Breast epithelium (tissue), 4 donors: ENCODE measurements around the gene GNG7. TPM values are rescaled to one million over a fixed set of nuclear protein-coding genes. Genes with fewer than 3 reads are reported as not detected.

Experiments
- DNase-seq, 2 donors: peaks; one replicate each; pipeline ENCODE4 v3.0.0-alpha.2; 2019; ENCODE audit warnings: low spot score in 2 of 2
- H3K27ac ChIP-seq, 2 donors: fragments of 200-600 bp; sonication (generic) in 1 of 2; one replicate each; pipeline ENCODE4 v1.5.1; 2016 to 2019; ENCODE audit warnings: mild to moderate bottlenecking in 1 of 2
- H3K27me3 ChIP-seq, 2 donors: fragments of 200-600 bp; sonication (generic) in 1 of 2; one replicate each; pipeline versions ENCODE4 v1.5.1 to v1.6.0; 2017 to 2019; ENCODE audit warnings: control low read depth in 1 of 2, mild to moderate bottlenecking in 1 of 2
- H3K36me3 ChIP-seq: fragments of 200-600 bp; one replicate; pipeline ENCODE4 v1.5.1; 2019
- H3K4me1 ChIP-seq, 2 donors: fragments of 200-600 bp; sonication (generic); one replicate each; pipeline ENCODE4 v1.5.1; 2016 to 2019; ENCODE audit warnings: control low read depth in 1 of 2
- H3K4me3 ChIP-seq, 3 donors: fragments of 200-600 bp; sonication (generic); 1 replicate in 2 of 3; 2 replicates in 1 of 3; pipeline ENCODE4 v1.5.1; 2016 to 2019; ENCODE audit warnings: mild to moderate bottlenecking in 3 of 3, moderate library complexity in 2 of 3
- H3K9me3 ChIP-seq, 2 donors: fragments of 200-600 bp; sonication (generic) in 1 of 2; one replicate each; pipeline ENCODE4 v1.5.1; 2016 to 2019; ENCODE audit warnings: control low read depth in 1 of 2
- POLR2A ChIP-seq: fragments of 450-650 bp; IDR thresholded peaks from one replicate; pipeline ENCODE4 v1.6.1; 2016; ENCODE audit warnings: antibody characterized with exemption, mild to moderate bottlenecking, moderate library complexity
- POLR2AphosphoS5 ChIP-seq, 3 donors: sonication (generic); formaldehyde crosslinking; IDR thresholded peaks; one replicate each; pipeline ENCODE4 v1.6.1; 2017; ENCODE audit warnings: antibody characterized with exemption in 3 of 3
- intact Hi-C: fragments of 100-400 bp; cut with DNase I; formaldehyde crosslinking; loops from one replicate; pipeline ENCODE4 v1.15.1; 2023; ENCODE audit warnings: low total_unique reads
- total RNA-seq, 3 donors: library from RNA; depleted of rRNA; stranded (reverse); fragments of >200 nt; gene quantifications; one replicate each; pipeline ENCODE4 v1.1.0, GENCODE V29; 2016
- TF ChIP-seq, protein P1 (sequence below), 3 donors: fragments of 450-650 bp; IDR thresholded peaks; one replicate each; pipeline ENCODE4 v1.5.1; 2016 to 2017; ENCODE audit warnings: antibody characterized with exemption in 3 of 3, mild to moderate bottlenecking in 3 of 3, moderate library complexity in 3 of 3

GNG7 gene
- total RNA-seq, 3 donors from 2014 or later = 1.6 to 7.8 (median 4.3) TPM

DNA sequence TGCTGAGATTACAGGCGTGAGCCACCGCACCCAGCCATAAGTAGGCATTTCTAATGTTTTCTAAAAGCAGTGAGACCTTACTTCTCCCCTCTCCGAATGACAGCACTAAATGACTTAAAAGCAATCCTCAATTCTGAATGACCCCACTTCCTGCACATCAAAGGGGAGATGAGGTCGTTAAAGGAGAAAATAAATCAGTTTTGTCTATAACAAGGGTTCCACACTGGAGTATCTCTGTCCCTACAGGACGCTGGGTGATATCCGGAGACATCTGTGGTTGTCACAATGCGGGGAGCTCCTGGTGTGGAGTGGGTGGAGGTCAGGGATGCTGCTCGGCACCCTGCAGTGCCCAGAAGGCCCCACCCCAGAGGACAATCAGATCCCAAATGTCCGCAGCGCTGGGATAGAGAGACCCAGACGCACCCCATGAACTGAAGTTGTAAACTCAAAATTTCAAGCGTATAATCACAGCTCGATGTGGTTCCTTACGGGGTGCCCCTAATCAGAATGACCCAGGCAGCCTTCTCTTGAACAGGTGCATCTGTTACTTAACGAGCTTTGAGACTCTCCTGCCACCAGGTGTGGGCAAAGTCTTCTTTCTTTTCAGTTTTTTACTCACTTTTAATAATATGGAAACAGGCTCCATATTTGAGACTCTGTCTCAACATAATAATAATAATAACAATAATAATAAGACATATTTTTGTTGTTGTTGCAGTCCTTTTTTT, 2.9 kb downstream of the GNG7 start:
- Histone ChIP-seq H3K9me3 (no peaks in the 10 kb centered on the region), H3K4me3 (no peak overlapping the region), H3K4me1 (no peaks in the 10 kb centered on the region), H3K27me3 (no peaks in the 10 kb centered on the region), H3K36me3 (no peaks in the 10 kb centered on the region), H3K27ac (no peak overlapping the region)
- TF ChIP-seq, protein P1, sequence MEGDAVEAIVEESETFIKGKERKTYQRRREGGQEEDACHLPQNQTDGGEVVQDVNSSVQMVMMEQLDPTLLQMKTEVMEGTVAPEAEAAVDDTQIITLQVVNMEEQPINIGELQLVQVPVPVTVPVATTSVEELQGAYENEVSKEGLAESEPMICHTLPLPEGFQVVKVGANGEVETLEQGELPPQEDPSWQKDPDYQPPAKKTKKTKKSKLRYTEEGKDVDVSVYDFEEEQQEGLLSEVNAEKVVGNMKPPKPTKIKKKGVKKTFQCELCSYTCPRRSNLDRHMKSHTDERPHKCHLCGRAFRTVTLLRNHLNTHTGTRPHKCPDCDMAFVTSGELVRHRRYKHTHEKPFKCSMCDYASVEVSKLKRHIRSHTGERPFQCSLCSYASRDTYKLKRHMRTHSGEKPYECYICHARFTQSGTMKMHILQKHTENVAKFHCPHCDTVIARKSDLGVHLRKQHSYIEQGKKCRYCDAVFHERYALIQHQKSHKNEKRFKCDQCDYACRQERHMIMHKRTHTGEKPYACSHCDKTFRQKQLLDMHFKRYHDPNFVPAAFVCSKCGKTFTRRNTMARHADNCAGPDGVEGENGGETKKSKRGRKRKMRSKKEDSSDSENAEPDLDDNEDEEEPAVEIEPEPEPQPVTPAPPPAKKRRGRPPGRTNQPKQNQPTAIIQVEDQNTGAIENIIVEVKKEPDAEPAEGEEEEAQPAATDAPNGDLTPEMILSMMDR (IDR thresholded peaks at IDR 0.05) = no peak
- TF ChIP-seq POLR2A (no peak), POLR2AphosphoS5 (IDR thresholded peaks at IDR 0.05) (no peak)
- intact Hi-C loops = no loop called here
- no peak for DNase-seq

DNA sequence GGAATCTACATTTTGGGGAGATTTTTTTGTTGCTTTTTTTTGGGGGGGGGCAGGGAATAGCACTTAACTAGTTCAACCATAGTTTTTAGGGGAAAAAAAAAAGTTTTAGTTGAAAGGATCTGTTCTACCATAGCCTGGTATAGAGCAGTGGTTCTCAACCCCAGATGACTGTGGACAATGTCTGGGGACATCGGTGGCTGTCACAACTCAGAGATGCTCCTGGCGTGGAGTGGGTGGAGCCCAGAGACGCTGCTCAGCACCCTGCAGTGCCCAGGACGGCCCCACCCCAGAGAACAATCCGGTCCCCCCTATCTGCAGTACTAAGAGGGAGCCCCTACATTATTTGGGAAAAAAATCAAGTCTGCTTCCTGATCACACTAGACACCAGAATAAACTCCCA, 8.3 kb downstream of the GNG7 start:
- Histone ChIP-seq H3K9me3 (no peaks in the 10 kb centered on the region), H3K36me3 (no peaks in the 10 kb centered on the region), H3K27me3 (no peaks in the 10 kb centered on the region), H3K4me1 (no peaks in the 10 kb centered on the region), H3K27ac (peak overlapping the region; percentile 77 to 83), H3K4me3 (no peak overlapping the region)
- DNase-seq = no peak
- intact Hi-C loops = no loop called here
- TF ChIP-seq, protein P1 (IDR thresholded peaks at IDR 0.05) = no peak
- TF ChIP-seq POLR2A = no peak
- TF ChIP-seq POLR2AphosphoS5 (IDR thresholded peaks at IDR 0.05) = no peak

DNA sequence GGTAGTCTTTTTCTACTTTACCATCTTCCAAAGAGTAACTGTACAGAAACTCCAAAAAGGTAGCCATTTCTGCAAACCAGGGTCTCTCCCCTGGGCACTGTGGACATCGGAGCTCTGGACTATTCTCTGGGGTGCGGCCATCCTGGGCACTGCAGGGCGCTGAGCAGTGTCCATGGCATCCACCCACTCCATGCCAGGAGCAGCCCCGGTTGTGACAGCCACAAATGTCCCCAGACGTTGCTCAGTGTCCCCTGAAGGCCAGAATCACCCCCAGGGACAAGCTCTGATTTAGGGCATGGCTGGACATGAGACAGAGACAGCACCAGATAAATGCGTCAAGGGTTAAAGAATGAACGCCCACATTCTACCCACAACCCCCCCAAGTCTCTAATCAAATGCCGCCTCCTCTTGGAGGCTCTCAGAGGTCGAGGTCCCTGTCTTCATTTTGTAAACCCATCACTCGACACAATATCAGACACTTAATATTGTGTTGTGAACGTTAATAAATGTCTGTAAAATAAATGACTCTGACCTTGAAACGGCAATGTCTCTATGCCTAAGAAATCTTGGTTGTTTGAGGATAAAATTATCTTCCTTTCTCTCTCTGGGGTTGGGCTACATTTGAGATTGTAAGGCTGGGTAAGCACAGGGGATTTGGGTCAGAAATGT, 8.9 kb downstream of the GNG7 start:
- intact Hi-C loops = loop anchor here (2.0 kb wide), 1 partner anchor 25 kb away; no protein-coding TSS in a partner anchor

DNA sequence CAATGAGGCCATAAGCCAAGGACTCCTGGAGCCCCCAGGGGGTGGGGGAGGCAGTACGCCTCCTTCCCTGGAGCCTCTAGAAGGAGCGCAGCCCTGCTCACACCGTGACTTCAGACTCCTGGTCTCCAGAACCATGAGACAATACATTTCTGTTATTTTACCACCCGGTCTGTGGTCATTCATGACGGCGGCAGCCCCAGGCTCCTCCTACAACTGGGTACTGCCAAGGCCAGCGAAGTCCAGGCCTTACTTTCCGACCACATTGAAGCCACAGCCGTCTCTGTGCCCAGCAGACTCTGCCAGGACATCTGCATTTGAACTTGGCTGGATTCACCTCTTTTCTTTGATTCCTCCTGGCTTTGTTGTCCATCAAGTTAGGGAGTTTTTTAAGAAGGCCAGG, 10.5 kb downstream of the GNG7 start:
- intact Hi-C loops = loop anchor here (2.0 kb wide), 1 partner anchor 27 kb away; no protein-coding TSS in a partner anchor
- TF ChIP-seq POLR2AphosphoS5 (IDR thresholded peaks at IDR 0.05) = no peak
- TF ChIP-seq POLR2A = no peak
- TF ChIP-seq, protein P1 (IDR thresholded peaks at IDR 0.05) = no peak
- Histone ChIP-seq H3K36me3 (no peaks in the 10 kb centered on the region), H3K9me3 (no peaks in the 10 kb centered on the region), H3K4me3 (no peak overlapping the region), H3K27me3 (no peaks in the 10 kb centered on the region), H3K27ac (peak overlapping the region in 1 of 2 donors; percentile 52), H3K4me1 (no peaks in the 10 kb centered on the region)
- DNase-seq = peak in 1 of 2 donors; percentile 53

More for the DNA sequence above, 8.9 kb downstream of the GNG7 start:
- peak overlapping the region; percentile 77 to 83 for H3K27ac ChIP-seq
- H3K4me1 ChIP-seq = no peaks in the 10 kb centered on the region
- TF ChIP-seq, protein P1 (IDR thresholded peaks at IDR 0.05) = no peak
- TF ChIP-seq POLR2AphosphoS5 (IDR thresholded peaks at IDR 0.05) (no peak), POLR2A (no peak)
- no peaks in the 10 kb centered on the region for H3K36me3 ChIP-seq
- no peaks in the 10 kb centered on the region for H3K9me3 ChIP-seq
- H3K27me3 ChIP-seq = no peaks in the 10 kb centered on the region
- no peak overlapping the region for H3K4me3 ChIP-seq
- no peak for DNase-seq

DNA sequence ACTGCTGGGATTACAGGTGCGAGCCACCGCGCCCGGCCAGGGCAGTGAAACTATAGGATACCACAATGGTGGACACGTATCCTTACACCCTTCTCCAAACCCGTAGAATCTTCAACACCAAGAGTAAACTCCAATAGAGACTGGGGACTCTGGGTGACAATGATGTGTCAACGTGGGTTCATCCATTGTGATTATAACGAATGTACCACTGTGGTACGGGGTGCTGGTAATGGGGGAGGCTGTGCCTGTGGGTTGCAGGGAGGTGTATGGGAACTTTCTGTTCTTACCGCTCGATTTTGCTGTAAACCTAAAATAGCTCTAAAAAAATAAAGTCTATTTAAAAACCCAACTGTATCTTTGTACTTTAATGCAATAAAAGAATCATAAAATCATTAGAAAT, 11.6 kb downstream of the GNG7 start:
- Histone ChIP-seq H3K36me3 (no peaks in the 10 kb centered on the region), H3K27me3 (no peaks in the 10 kb centered on the region), H3K27ac (no peak overlapping the region), H3K9me3 (no peaks in the 10 kb centered on the region), H3K4me1 (no peaks in the 10 kb centered on the region), H3K4me3 (no peak overlapping the region)
- DNase-seq = no peak
- intact Hi-C loops = no loop called here
- TF ChIP-seq POLR2AphosphoS5 (IDR thresholded peaks at IDR 0.05) = no peak
- TF ChIP-seq, protein P1 (IDR thresholded peaks at IDR 0.05) = no peak
- TF ChIP-seq POLR2A = no peak
